ENCODE data around the gene CTSE. TPM values are rescaled to one million over a fixed set of nuclear protein-coding genes. Genes with fewer than 3 reads are reported as not detected.

Gene CTSE
- total and polyA plus RNA-seq, 2 of the 8 experiments (the other 6 are each of a cell fraction or from before 2014, with no cell fraction given), result 0.03 TPM; not detected in 1

DNA sequence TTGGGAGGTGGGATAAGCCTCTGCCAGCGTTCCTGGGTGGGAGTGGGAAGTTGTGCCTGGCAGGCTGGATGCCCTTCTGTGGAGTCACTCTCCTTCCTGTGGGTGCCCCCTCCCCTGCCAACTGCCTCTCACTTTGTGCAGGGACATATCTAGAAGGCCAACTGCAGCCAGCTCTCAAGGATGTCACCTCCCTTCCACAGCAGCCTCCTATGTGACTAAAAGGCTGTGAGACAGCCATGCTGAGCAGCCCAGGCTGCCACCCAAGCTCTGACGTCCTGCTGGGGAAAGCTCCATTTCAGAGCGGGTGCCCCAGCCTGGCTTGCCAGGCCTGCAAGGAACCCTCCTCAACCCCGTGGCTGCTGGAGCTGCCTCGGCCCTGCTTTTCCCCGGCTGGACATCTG, 60.9 kb downstream of the CTSE start:
- H2BK15ac ChIP-seq (ENCODE audit: low read length), result peak overlapping the region; percentile 61; the same call in 1 of the 2 replicates
- ChIA-PET POLR2A (ENCODE audit: partially characterized antibody) (no interaction called here), CTCF (ENCODE audit: partially characterized antibody) (interaction anchor here (0.9 to 5.7 kb wide), 6 partner anchors 14 to 171 kb away, joined by 3 to 50 read pairs (median 5); partner anchors contain the start of gene SLC26A9)
- no peaks in the 10 kb centered on the region for H3K9me3 ChIP-seq (ENCODE audit: insufficient read depth in 2 of 2, low read depth in 1 of 2, low read length in 1 of 2)
- FAIRE-seq (no peak), DNase-seq (ENCODE audit: low read depth in 1 of 2, low spot score in 2 of 2) (no peak)
- H2AK5ac ChIP-seq (ENCODE audit: low read depth, low read length), result no peak overlapping the region
- peaks cover 0 to 9% (median 4%) of the 10 kb centered on the region in 4 experiments; a peak in 4 of 7 replicates for H3K4me1 ChIP-seq (replicated peaks in 1 of 4; ENCODE audit: control insufficient read depth in 3 of 4, insufficient read depth in 4 of 4, low read length in 3 of 4)
- no peak overlapping the region for H3K4ac ChIP-seq (replicated peaks; ENCODE audit: insufficient read length, low read depth, low read length)
- H3K79me1 ChIP-seq (ENCODE audit: low read depth, low read length), result no peaks in the 10 kb centered on the region
- H4K20me1 ChIP-seq (replicated peaks in 1 of 2; ENCODE audit: control insufficient read depth in 1 of 2, insufficient read depth in 2 of 2, low read length in 2 of 2), result no peaks in the 10 kb centered on the region
- no peak overlapping the region for H2BK5ac ChIP-seq (ENCODE audit: low read depth, low read length)
- no peak overlapping the region for H2AFZ ChIP-seq (ENCODE audit: low read length)
- WGBS, 2 experiments (ENCODE audit: extremely low coverage in 1 of 2, insufficient coverage in 1 of 2, insufficient read length in 1 of 2, insufficient replicate concordance in 2 of 2, low coverage in 1 of 2, low lambda C conversion rate in 2 of 2, missing lambda C conversion rate in 1 of 2), result 85% methylated on average over 6 of the region's 6 CpGs; no CpG with 5 or more reads in 1 of the 2 experiments
- no peak overlapping the region for H4K5ac ChIP-seq (ENCODE audit: insufficient read length, low read depth, low read length)
- no peaks in the 10 kb centered on the region for H3K23me2 ChIP-seq (ENCODE audit: low read depth, low read length)
- H2BK20ac ChIP-seq (ENCODE audit: low read length), result no peak overlapping the region
- H3K18ac ChIP-seq (ENCODE audit: extremely low read depth, low read length), result no peak overlapping the region
- H3K9ac ChIP-seq (replicated peaks in 1 of 4; ENCODE audit: extremely low read depth in 1 of 4, low read depth in 3 of 4, low read length in 3 of 4), result no peak overlapping the region
- no peak overlapping the region for H4K91ac ChIP-seq (replicated peaks; ENCODE audit: insufficient read length, low read length)
- no peak for TF ChIP-seq RNF2 (IDR thresholded peaks at IDR 0.05; ENCODE audit: borderline replicate concordance, low read depth, low read length, missing control alignments, poor library complexity, severe bottlenecking)
- TF ChIP-seq YY1 (IDR thresholded peaks at IDR 0.05; ENCODE audit: low read depth, low read length), result no peak
- TF ChIP-seq SAP30 (IDR thresholded peaks at IDR 0.05; ENCODE audit: insufficient read depth, insufficient replicate concordance, low read length), result no peak
- no peak for TF ChIP-seq KDM4A (IDR thresholded peaks at IDR 0.05; ENCODE audit: low read depth, low read length, severe bottlenecking)
- no peak for TF ChIP-seq GABPA (IDR thresholded peaks at IDR 0.05; ENCODE audit: borderline replicate concordance, insufficient read depth, low read length)
- TF ChIP-seq, protein P1, sequence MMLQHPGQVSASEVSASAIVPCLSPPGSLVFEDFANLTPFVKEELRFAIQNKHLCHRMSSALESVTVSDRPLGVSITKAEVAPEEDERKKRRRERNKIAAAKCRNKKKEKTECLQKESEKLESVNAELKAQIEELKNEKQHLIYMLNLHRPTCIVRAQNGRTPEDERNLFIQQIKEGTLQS (IDR thresholded peaks at IDR 0.05; ENCODE audit: insufficient read depth, low read depth, low read length), result no peak
- no peak for TF ChIP-seq KDM5A (IDR thresholded peaks at IDR 0.05; ENCODE audit: low read length)
- TF ChIP-seq SP4 (IDR thresholded peaks at IDR 0.05; ENCODE audit: low read length), result no peak
- no peak for TF ChIP-seq JUN (IDR thresholded peaks at IDR 0.05; ENCODE audit: low read depth, low read length)
- TF ChIP-seq POU5F1 (IDR thresholded peaks at IDR 0.05; ENCODE audit: low read depth, low read length), result no peak
- TF ChIP-seq EZH2 (IDR thresholded peaks at IDR 0.05; ENCODE audit: low read depth, low read length, severe bottlenecking), result no peak
- TF ChIP-seq JUND (IDR thresholded peaks at IDR 0.05; ENCODE audit: low read length), result no peak
- TF ChIP-seq MAFK (IDR thresholded peaks at IDR 0.05; ENCODE audit: low read depth, low read length), result no peak
- TF ChIP-seq SIX5 (IDR thresholded peaks at IDR 0.05; ENCODE audit: low read depth, low read length), result no peak
- no peak overlapping the region for H3K56ac ChIP-seq (replicated peaks; ENCODE audit: insufficient read length, low read depth, low read length)
- H3K14ac ChIP-seq (ENCODE audit: insufficient read length), result no peak overlapping the region
- H3K4me2 ChIP-seq (ENCODE audit: insufficient read depth in 1 of 2, low read depth in 2 of 2, low read length in 2 of 2), result no peak overlapping the region
- no peak overlapping the region for H2BK12ac ChIP-seq (ENCODE audit: low read depth, low read length)
- H3K36me3 ChIP-seq (ENCODE audit: control insufficient read depth in 2 of 4, insufficient read depth in 4 of 4, low read length in 3 of 4), result no peaks in the 10 kb centered on the region
- no peaks in the 10 kb centered on the region for H3K79me2 ChIP-seq (ENCODE audit: control insufficient read depth in 1 of 2, insufficient read depth in 2 of 2, low read length in 2 of 2)
- H2BK120ac ChIP-seq (replicated peaks; ENCODE audit: low read depth, low read length), result no peak overlapping the region
- H3K4me3 ChIP-seq (ENCODE audit: extremely low read depth in 1 of 4, insufficient read depth in 2 of 4, low read depth in 3 of 4, low read length in 4 of 4), result no peak overlapping the region
- no peaks in the 10 kb centered on the region for H3K27me3 ChIP-seq (replicated peaks in 1 of 4; ENCODE audit: control insufficient read depth in 3 of 4, extremely low read depth in 1 of 4, insufficient read depth in 3 of 4, low read length in 3 of 4)
- H3K27ac ChIP-seq (ENCODE audit: low read depth, low read length), result no peak overlapping the region
- no peak overlapping the region for H3K23ac ChIP-seq (ENCODE audit: insufficient read length)
- H4K8ac ChIP-seq (ENCODE audit: extremely low read depth, insufficient read depth, low read length), result no peak overlapping the region; the same call in 1 of the 2 replicates

Measured in H1 (cell line).